HepG2 (cell line): Measurements from ENCODE around the gene LRRC3B. TPM values are rescaled to one million over a fixed set of nuclear protein-coding genes. Genes with fewer than 3 reads are reported as not detected.

Experiments used
- ATAC-seq: fragments of 200-7000 bp; cut with Tn5 transposase; 3 replicates; pipeline ENCODE4 v1.9.1; 2020; ENCODE audit warnings: mild to moderate bottlenecking, moderate library complexity
- BruUV-seq: library from RNA; stranded (reverse); fragments of 400-500 nt; replicated peaks from 2 replicates; lab custom pipeline; 2021; lab: Mats Ljungman, UMichigan
- CTCF ChIA-PET: fragments of 300-600 bp; formaldehyde crosslinking; extraction: SDS; loops from one replicate; lab custom pipeline; 2021; ENCODE audit warnings: low total read pairs, inconsistent platforms, low intra/inter-chr PET ratio; lab: Yijun Ruan, JAX
- POLR2A ChIA-PET: fragments of 350-600 bp; sonication (Branson Sonifier 250); formaldehyde crosslinking; loops from one replicate; lab custom pipeline; 2020; ENCODE audit warnings: antibody characterized with exemption, inconsistent platforms; lab: Yijun Ruan, JAX
- DNase-seq: peaks from one replicate; pipeline ENCODE4 v3.0.0-alpha.2; 2015; ENCODE audit warnings: low spot score
- FAIRE-seq: peaks from 3 replicates; lab custom pipeline; 2011; peaks lifted over from hg19 to GRCh38; lab: Jason Lieb, UNC
- H2AFZ ChIP-seq: one replicate; pipeline ENCODE4 v1.6.1; 2011; ENCODE audit warnings: low read length, inconsistent platforms
- H3K27ac ChIP-seq: fragments of 300-600 bp; 3 replicates; pipeline ENCODE4 v1.8.0; 2011; ENCODE audit warnings: mixed run types, mild to moderate bottlenecking, mixed read lengths, low read length, inconsistent platforms; ENCODE audit not compliant: insufficient read depth; ENCODE audit errors: extremely low read length
- H3K27me3 ChIP-seq, 2 experiments: fragments of 200-600 bp in 1 of 2; 2 replicates in 1 of 2; 3 replicates in 1 of 2; pipeline versions ENCODE4 v1.6.0 to v1.8.0; 2011; ENCODE audit warnings: low read length in 2 of 2, mild to moderate bottlenecking in 2 of 2, moderate library complexity in 2 of 2, inconsistent platforms in 1 of 2; ENCODE audit not compliant: insufficient read depth in 2 of 2, control insufficient read depth in 1 of 2
- H3K36me3 ChIP-seq, 2 experiments: fragments of 200-600 bp in 1 of 2; replicated peaks in 1 of 2; 2 replicates in 1 of 2; 3 replicates in 1 of 2; pipeline versions ENCODE4 v1.5.1 to v1.8.0; 2011; ENCODE audit warnings: low read length in 2 of 2, inconsistent platforms in 1 of 2; ENCODE audit not compliant: insufficient read depth in 2 of 2, control insufficient read depth in 1 of 2
- H3K4me1 ChIP-seq: 2 replicates; pipeline ENCODE4 v1.5.1; 2012; ENCODE audit warnings: low read length, inconsistent platforms; ENCODE audit not compliant: insufficient read depth
- H3K4me2 ChIP-seq: 2 replicates; pipeline ENCODE4 v1.6.0; 2011; ENCODE audit warnings: low read depth, low read length, inconsistent platforms
- H3K4me3 ChIP-seq, 3 experiments: fragments of 200-600 bp in 1 of 3; sonication (generic), shearing (Covaris generic) in 1 of 3; replicated peaks in 1 of 3; 2 replicates each; pipeline ENCODE4 v1.5.1; 2011 to 2016; ENCODE audit warnings: low read length in 3 of 3, inconsistent platforms in 2 of 3, low read depth in 2 of 3, mild to moderate bottlenecking in 2 of 3, control low read depth in 1 of 3, mixed read lengths in 1 of 3; ENCODE audit not compliant: insufficient read depth in 1 of 3
- H3K79me2 ChIP-seq: one replicate; pipeline ENCODE4 v1.6.1; 2011; ENCODE audit warnings: low read length, inconsistent platforms; ENCODE audit not compliant: insufficient read depth
- H3K9ac ChIP-seq: 2 replicates; pipeline ENCODE4 v1.6.0; 2011; ENCODE audit warnings: mild to moderate bottlenecking, low read depth, low read length, inconsistent platforms; ENCODE audit not compliant: insufficient read depth
- H3K9me3 ChIP-seq: 2 replicates; pipeline ENCODE4 v1.5.1; 2012; ENCODE audit warnings: mild to moderate bottlenecking, low read length
- H4K20me1 ChIP-seq: 2 replicates; pipeline ENCODE4 v1.6.0; 2011; ENCODE audit warnings: inconsistent platforms, mild to moderate bottlenecking, low read length, moderate library complexity; ENCODE audit not compliant: insufficient read depth
- ATM ChIP-seq: fragments of 450-650 bp; IDR thresholded peaks from 2 replicates; pipeline ENCODE4 v1.7.1; 2017; ENCODE audit warnings: mild to moderate bottlenecking, borderline replicate concordance
- GPN1 ChIP-seq: sonication (generic); formaldehyde crosslinking; IDR thresholded peaks from 2 replicates; pipeline ENCODE4 v1.5.1; 2020; ENCODE audit warnings: missing genetic modification reagents, borderline replicate concordance
- HHEX ChIP-seq: IDR thresholded peaks from 2 replicates; pipeline ENCODE4 v1.6.1; 2016; ENCODE audit warnings: control low read depth
- IRX3 ChIP-seq: sonication (generic); formaldehyde crosslinking; IDR thresholded peaks from 2 replicates; pipeline ENCODE4 v1.8.1; 2023; ENCODE audit warnings: mild to moderate bottlenecking, low read depth, missing genetic modification reagents, borderline replicate concordance
- KLF9 ChIP-seq: IDR thresholded peaks from 2 replicates; pipeline ENCODE4 v1.6.1; 2016; ENCODE audit warnings: low read depth
- MTERF4 ChIP-seq: sonication (generic); formaldehyde crosslinking; IDR thresholded peaks from 2 replicates; pipeline ENCODE4 v1.8.0; 2023; ENCODE audit warnings: mild to moderate bottlenecking, missing genetic modification reagents
- PAF1 ChIP-seq: IDR thresholded peaks from 2 replicates; pipeline ENCODE4 v1.6.1; 2016; ENCODE audit warnings: missing genetic modification reagents, missing compliant biosample characterization
- PITX1 ChIP-seq: sonication (generic); formaldehyde crosslinking; IDR thresholded peaks from 2 replicates; pipeline ENCODE4 v1.5.1; 2020; ENCODE audit warnings: mild to moderate bottlenecking, missing genetic modification reagents
- RELA ChIP-seq: sonication (generic); formaldehyde crosslinking; IDR thresholded peaks from 2 replicates; pipeline ENCODE4 v1.4.0; 2020; ENCODE audit warnings: missing genetic modification reagents
- RFXAP ChIP-seq: sonication (generic); formaldehyde crosslinking; IDR thresholded peaks from 2 replicates; pipeline ENCODE4 v1.4.0; 2020; ENCODE audit warnings: missing genetic modification reagents, borderline replicate concordance
- TEAD2 ChIP-seq: sonication (generic); formaldehyde crosslinking; IDR thresholded peaks from 2 replicates; pipeline ENCODE4 v1.9.0; 2021; ENCODE audit warnings: missing genetic modification reagents
- ZBTB3 ChIP-seq: sonication (generic); formaldehyde crosslinking; IDR thresholded peaks from 2 replicates; pipeline ENCODE4 v1.4.0; 2020; ENCODE audit warnings: low read depth, mild to moderate bottlenecking, moderate library complexity, missing genetic modification reagents, borderline replicate concordance
- ZEB1 ChIP-seq: IDR thresholded peaks from 2 replicates; pipeline ENCODE4 v1.6.1; 2012; ENCODE audit warnings: mild to moderate bottlenecking, low read depth, inconsistent platforms; ENCODE audit not compliant: insufficient replicate concordance
- ZNF503 ChIP-seq: sonication (generic); formaldehyde crosslinking; IDR thresholded peaks from 2 replicates; pipeline ENCODE4 v1.4.0; 2020; ENCODE audit warnings: missing genetic modification reagents
- WGBS: methylation state at CpG from one replicate; pipeline ENCODE4 v1.1.6; 2017; ENCODE audit warnings: low lambda C conversion rate; 5-methylcytosine and 5-hydroxymethylcytosine counted together
- in situ Hi-C: cut with HindIII; loops from 2 replicates; pipeline ENCODE4 v1.10.0; 2017; ENCODE audit warnings: low pct_unique_long_range_greater_than_20kb; ENCODE audit not compliant: extremely low pct_ligation_motif_present
- intact Hi-C: fragments of 100-400 bp; cut with micrococcal nuclease; formaldehyde crosslinking; loops from one replicate; pipeline ENCODE4 v1.10.0; 2022; ENCODE audit not compliant: unreplicated experiment
- polyA plus RNA-seq, 8 experiments: library from polyadenylated mRNA; depleted of rRNA in 3 of 8; stranded (reverse) in 7 of 8; unstranded in 1 of 8; fragments of >200 nt; fragmentation: Illumina TruSeq in 4 of 8; extraction: Trizol in 4 of 8; gene quantifications; 2 replicates each; pipeline versions ENCODE4 v1.2.1 to v1.2.3, GENCODE V29; 2011 to 2016; ENCODE audit warnings: low read depth in 4 of 8, missing spikeins in 1 of 8, mixed read lengths in 1 of 8; ENCODE audit not compliant: insufficient read depth in 1 of 8
- total RNA-seq, 5 experiments: library from RNA; depleted of rRNA; stranded (reverse); fragments of >200 nt; fragmentation: Illumina TruSeq; extraction: Trizol; gene quantifications; 2 replicates each; pipeline ENCODE4 v1.2.3, GENCODE V29; 2016; ENCODE audit warnings: low read depth in 1 of 5
- TF ChIP-seq, protein P1 (sequence below): sonication (generic); formaldehyde crosslinking; IDR thresholded peaks from 2 replicates; pipeline ENCODE4 v1.4.0; 2020; ENCODE audit warnings: missing genetic modification reagents, borderline replicate concordance

The LRRC3B gene
- total and polyA plus RNA-seq, 2 of the 13 experiments (the other 11 are each of a cell fraction or from before 2014, with no cell fraction given): not detected

DNA sequence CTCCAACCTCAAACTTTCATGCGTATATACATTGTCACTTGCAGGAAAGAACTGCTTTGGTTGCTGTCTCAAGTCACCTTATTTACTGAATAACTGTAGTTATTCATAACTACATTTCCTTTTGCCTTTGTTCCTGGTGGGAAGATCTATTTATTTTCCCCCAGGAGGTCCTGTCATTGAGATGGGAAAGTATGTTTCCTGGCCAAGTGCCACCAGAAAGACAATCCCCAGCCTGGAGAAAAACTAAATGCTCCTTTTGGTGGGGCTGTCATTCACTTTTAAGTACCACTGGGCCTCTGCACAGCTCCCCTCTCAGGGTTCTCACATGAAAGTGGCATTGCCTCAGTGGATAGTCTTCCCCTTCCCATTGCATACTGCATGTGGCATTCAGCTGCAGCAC lies 59.8 kb downstream of the LRRC3B start (continued):
- TF ChIP-seq, protein P1, sequence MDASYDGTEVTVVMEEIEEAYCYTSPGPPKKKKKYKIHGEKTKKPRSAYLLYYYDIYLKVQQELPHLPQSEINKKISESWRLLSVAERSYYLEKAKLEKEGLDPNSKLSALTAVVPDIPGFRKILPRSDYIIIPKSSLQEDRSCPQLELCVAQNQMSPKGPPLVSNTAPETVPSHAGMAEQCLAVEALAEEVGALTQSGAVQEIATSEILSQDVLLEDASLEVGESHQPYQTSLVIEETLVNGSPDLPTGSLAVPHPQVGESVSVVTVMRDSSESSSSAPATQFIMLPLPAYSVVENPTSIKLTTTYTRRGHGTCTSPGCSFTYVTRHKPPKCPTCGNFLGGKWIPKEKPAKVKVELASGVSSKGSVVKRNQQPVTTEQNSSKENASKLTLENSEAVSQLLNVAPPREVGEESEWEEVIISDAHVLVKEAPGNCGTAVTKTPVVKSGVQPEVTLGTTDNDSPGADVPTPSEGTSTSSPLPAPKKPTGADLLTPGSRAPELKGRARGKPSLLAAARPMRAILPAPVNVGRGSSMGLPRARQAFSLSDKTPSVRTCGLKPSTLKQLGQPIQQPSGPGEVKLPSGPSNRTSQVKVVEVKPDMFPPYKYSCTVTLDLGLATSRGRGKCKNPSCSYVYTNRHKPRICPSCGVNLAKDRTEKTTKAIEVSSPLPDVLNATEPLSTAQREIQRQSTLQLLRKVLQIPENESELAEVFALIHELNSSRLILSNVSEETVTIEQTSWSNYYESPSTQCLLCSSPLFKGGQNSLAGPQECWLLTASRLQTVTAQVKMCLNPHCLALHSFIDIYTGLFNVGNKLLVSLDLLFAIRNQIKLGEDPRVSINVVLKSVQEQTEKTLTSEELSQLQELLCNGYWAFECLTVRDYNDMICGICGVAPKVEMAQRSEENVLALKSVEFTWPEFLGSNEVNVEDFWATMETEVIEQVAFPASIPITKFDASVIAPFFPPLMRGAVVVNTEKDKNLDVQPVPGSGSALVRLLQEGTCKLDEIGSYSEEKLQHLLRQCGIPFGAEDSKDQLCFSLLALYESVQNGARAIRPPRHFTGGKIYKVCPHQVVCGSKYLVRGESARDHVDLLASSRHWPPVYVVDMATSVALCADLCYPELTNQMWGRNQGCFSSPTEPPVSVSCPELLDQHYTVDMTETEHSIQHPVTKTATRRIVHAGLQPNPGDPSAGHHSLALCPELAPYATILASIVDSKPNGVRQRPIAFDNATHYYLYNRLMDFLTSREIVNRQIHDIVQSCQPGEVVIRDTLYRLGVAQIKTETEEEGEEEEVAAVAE (CRISPR knock-in tag): no peak
- TF ChIP-seq ZNF503 (CRISPR knock-in tag) (no peak), ATM (no peak)

DNA sequence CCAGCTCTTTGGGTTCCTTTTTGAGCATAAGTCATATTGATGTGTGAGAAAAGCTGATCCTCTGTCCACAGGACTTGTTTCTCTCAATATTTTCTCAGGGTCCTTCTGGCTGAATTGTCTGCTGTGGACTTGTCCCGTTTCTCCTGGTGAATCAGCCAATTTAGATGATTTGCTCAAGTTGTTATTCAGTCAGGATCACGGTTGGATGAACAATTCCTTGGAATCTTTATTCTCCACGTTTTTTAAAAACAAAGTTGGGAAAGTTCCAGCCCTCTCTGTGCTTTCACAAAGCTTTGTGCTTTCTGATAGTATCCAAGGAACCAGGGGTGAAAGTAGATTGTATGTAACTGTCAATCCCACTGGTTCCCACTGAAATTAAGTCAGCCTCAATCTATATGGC lies 61.3 kb downstream of the LRRC3B start:
- no peaks in the 10 kb centered on the region for H3K4me1 ChIP-seq
- DNase-seq (no peak), FAIRE-seq (no peak), ATAC-seq (no peak)
- ChIA-PET POLR2A (no interaction called here), CTCF (no interaction called here)
- intact Hi-C loops (no loop called here), in situ Hi-C loops (no loop called here)
- no peaks in the 10 kb centered on the region for H4K20me1 ChIP-seq
- no peak overlapping the region for H3K4me3 ChIP-seq
- 4% methylated on average over 3 of the region's 3 CpGs for WGBS
- no peak overlapping the region for H2AFZ ChIP-seq
- BruUV-seq: no TSS peak
- no peaks in the 10 kb centered on the region for H3K9me3 ChIP-seq
- no peak overlapping the region for H3K9ac ChIP-seq
- no peak overlapping the region for H3K27ac ChIP-seq
- no peak overlapping the region for H3K4me2 ChIP-seq
- no peaks in the 10 kb centered on the region for H3K27me3 ChIP-seq
- no peaks in the 10 kb centered on the region for H3K79me2 ChIP-seq
- no peaks in the 10 kb centered on the region for H3K36me3 ChIP-seq
- no peak for TF ChIP-seq PITX1 (CRISPR knock-in tag)
- TF ChIP-seq GPN1 (CRISPR knock-in tag): no peak
- TF ChIP-seq IRX3: no peak
- no peak for TF ChIP-seq HHEX (CRISPR knock-in tag)
- no peak for TF ChIP-seq MTERF4
- TF ChIP-seq ZEB1: no peak
- TF ChIP-seq ZBTB3: no peak
- no peak for TF ChIP-seq RELA (CRISPR knock-in tag)
- no peak for TF ChIP-seq RFXAP (CRISPR knock-in tag)
- no peak for TF ChIP-seq TEAD2 (CRISPR knock-in tag)
- TF ChIP-seq KLF9 (CRISPR knock-in tag): no peak
- no peak for TF ChIP-seq PAF1 (CRISPR knock-in tag)
